Caco-2 (cell line): ENCODE results near the gene CACNA2D2. TPM values are rescaled to one million over a fixed set of nuclear protein-coding genes. Genes with fewer than 3 reads are reported as not detected.
A peak's percentile ranks its signal among the peaks of the same experiment; 100 is the strongest.

Source experiments
- BruUV-seq: library from RNA; stranded (reverse); fragments of 400-500 nt; replicated peaks from 2 replicates; lab custom pipeline; 2021; lab: Mats Ljungman, UMichigan
- CTCF ChIA-PET: fragments of 300-600 bp; sonication (Branson Sonifier 250); formaldehyde crosslinking; loops from one replicate; lab custom pipeline; 2022; ENCODE audit warnings: antibody characterized with exemption; lab: Charles Lee
- POLR2A ChIA-PET: fragments of 300-600 bp; sonication (Branson Sonifier 250); formaldehyde crosslinking; loops from one replicate; lab custom pipeline; 2022; ENCODE audit warnings: antibody characterized with exemption; lab: Charles Lee
- DNase-seq, 2 experiments: peaks; one replicate each; pipeline versions ENCODE4 v3.0.0 to v3.0.0-alpha.2; 2020 to 2022
- H3K27me3 ChIP-seq: replicated peaks from 2 replicates; pipeline ENCODE4 v1.6.0; 2011; ENCODE audit warnings: low read length; ENCODE audit not compliant: control insufficient read depth, insufficient read depth
- H3K36me3 ChIP-seq: 2 replicates; pipeline ENCODE4 v1.5.1; 2011; ENCODE audit warnings: low read length; ENCODE audit not compliant: control insufficient read depth, insufficient read depth
- H3K4me1 ChIP-seq: fragments of 250-450 bp; sonication (Bioruptor Pico); 2 replicates; pipeline ENCODE4 v1.5.1; 2020; ENCODE audit warnings: mild to moderate bottlenecking
- H3K4me3 ChIP-seq: 2 replicates; pipeline ENCODE4 v1.5.1; 2011; ENCODE audit warnings: low read depth, mild to moderate bottlenecking, control low read depth, low read length
- H3K9me3 ChIP-seq: fragments of 250-450 bp; sonication (Bioruptor Pico); 2 replicates; pipeline ENCODE4 v1.5.1; 2020; ENCODE audit warnings: mild to moderate bottlenecking, moderate library complexity
- H3K27ac Mint-ChIP-seq: one replicate; pipeline ENCODE4 v1.8.0; 2022; ENCODE audit warnings: mixed read lengths; ENCODE audit not compliant: unreplicated experiment
- H3K27me3 Mint-ChIP-seq: one replicate; pipeline ENCODE4 v1.8.0; 2022; ENCODE audit warnings: mixed read lengths; ENCODE audit not compliant: insufficient read depth, unreplicated experiment
- H3K36me3 Mint-ChIP-seq: one replicate; pipeline ENCODE4 v1.8.0; 2022; ENCODE audit warnings: mild to moderate bottlenecking, mixed read lengths; ENCODE audit not compliant: insufficient read depth, unreplicated experiment
- H3K4me1 Mint-ChIP-seq: one replicate; pipeline ENCODE4 v1.8.0; 2022; ENCODE audit warnings: low read depth, mixed read lengths; ENCODE audit not compliant: unreplicated experiment
- H3K4me3 Mint-ChIP-seq: one replicate; pipeline ENCODE4 v1.8.0; 2022; ENCODE audit warnings: mild to moderate bottlenecking, moderate library complexity, mixed read lengths; ENCODE audit not compliant: unreplicated experiment
- H3K9me3 Mint-ChIP-seq: one replicate; pipeline ENCODE4 v1.8.0; 2022; ENCODE audit warnings: mixed read lengths; ENCODE audit not compliant: unreplicated experiment
- CTCF ChIP-seq, 2 experiments: fragments of 200-600 bp in 1 of 2; IDR thresholded peaks; 1 replicate in 1 of 2; 2 replicates in 1 of 2; pipeline versions ENCODE4 v1.5.1 to v1.8.0; 2011 to 2022; ENCODE audit warnings: antibody characterized with exemption in 1 of 2, control low read depth in 1 of 2, inconsistent platforms in 1 of 2, low read depth in 1 of 2, low read length in 1 of 2, mild to moderate bottlenecking in 1 of 2, moderate library complexity in 1 of 2; ENCODE audit not compliant: insufficient read depth in 1 of 2, severe bottlenecking in 1 of 2, unreplicated experiment in 1 of 2
- intact Hi-C: fragments of 100-400 bp; cut with micrococcal nuclease; formaldehyde crosslinking; loops from one replicate; pipeline ENCODE4 v1.10.0; 2022; ENCODE audit not compliant: unreplicated experiment
- total RNA-seq: library from RNA; stranded (reverse); gene quantifications from 2 replicates; pipeline ENCODE4 v1.2.3, GENCODE V29; 2022

The CACNA2D2 gene
- total RNA-seq, 1 experiment from 2014 or later = 0.25 TPM

GRCh38 chr3:50454481-50455070 lies 48.9 kb downstream of the CACNA2D2 start:
- Mint-ChIP-seq H3K36me3 (no peaks in the 10 kb centered on the region), H3K27me3 (peaks cover 3% of the 10 kb centered on the region), H3K9me3 (no peaks in the 10 kb centered on the region), H3K4me3 (no peak overlapping the region), H3K4me1 (no peaks in the 10 kb centered on the region), H3K27ac (no peak overlapping the region)
- Histone ChIP-seq H3K36me3 (no peaks in the 10 kb centered on the region), H3K27me3 (no peaks in the 10 kb centered on the region), H3K9me3 (no peaks in the 10 kb centered on the region), H3K4me3 (no peak overlapping the region), H3K4me1 (no peaks in the 10 kb centered on the region)
- no TSS peak for BruUV-seq
- ChIA-PET CTCF (no interaction called here), POLR2A (no interaction called here)
- intact Hi-C loops = no loop called here
- DNase-seq = no peak
- TF ChIP-seq CTCF (IDR thresholded peaks at IDR 0.05; ENCODE audit: insufficient read depth in 1 of 2, low read depth in 1 of 2, low read length in 1 of 2, severe bottlenecking in 1 of 2, unreplicated experiment in 1 of 2) = no peak

- POLR2A ChIA-PET = no interaction called here
These were observed 49.5 kb downstream of the CACNA2D2 start for GRCh38 chr3:50453907-50454306.

GRCh38 chr3:50450209-50450921 lies 53.1 kb downstream of the CACNA2D2 start:
- Mint-ChIP-seq H3K27me3 (no peaks in the 10 kb centered on the region), H3K9me3 (no peaks in the 10 kb centered on the region), H3K36me3 (no peaks in the 10 kb centered on the region), H3K4me3 (no peak overlapping the region), H3K4me1 (no peaks in the 10 kb centered on the region), H3K27ac (peak overlapping the region; percentile 25)
- CTCF ChIA-PET = no interaction called here
- Histone ChIP-seq H3K4me3 (no peak overlapping the region), H3K27me3 (no peaks in the 10 kb centered on the region), H3K9me3 (no peaks in the 10 kb centered on the region), H3K36me3 (no peaks in the 10 kb centered on the region), H3K4me1 (peaks cover 7% of the 10 kb centered on the region; the same call in 1 of the 2 replicates)
- DNase-seq = no peak
- intact Hi-C loops = no loop called here
- no peak for TF ChIP-seq CTCF (IDR thresholded peaks at IDR 0.05; ENCODE audit: insufficient read depth in 1 of 2, low read depth in 1 of 2, low read length in 1 of 2, severe bottlenecking in 1 of 2, unreplicated experiment in 1 of 2)
- POLR2A ChIA-PET = no interaction called here
- no TSS peak for BruUV-seq

More at GRCh38 chr3:50453907-50454306, 49.5 kb downstream of the CACNA2D2 start:
- Histone ChIP-seq H3K36me3 (no peaks in the 10 kb centered on the region), H3K27me3 (no peaks in the 10 kb centered on the region), H3K4me1 (no peaks in the 10 kb centered on the region), H3K4me3 (no peak overlapping the region), H3K9me3 (no peaks in the 10 kb centered on the region)
- CTCF ChIA-PET = no interaction called here
- H3K27me3 Mint-ChIP-seq = peaks cover 3% of the 10 kb centered on the region
- no peak overlapping the region for H3K27ac Mint-ChIP-seq
- H3K9me3 Mint-ChIP-seq = no peaks in the 10 kb centered on the region
- BruUV-seq = no TSS peak
- no peak for TF ChIP-seq CTCF (IDR thresholded peaks at IDR 0.05; ENCODE audit: insufficient read depth in 1 of 2, low read depth in 1 of 2, low read length in 1 of 2, severe bottlenecking in 1 of 2, unreplicated experiment in 1 of 2)
- intact Hi-C loops = no loop called here
- no peak overlapping the region for H3K4me3 Mint-ChIP-seq
- H3K4me1 Mint-ChIP-seq = no peaks in the 10 kb centered on the region
- no peaks in the 10 kb centered on the region for H3K36me3 Mint-ChIP-seq
- DNase-seq = no peak
